Raji (cell line): ENCODE results near the gene HSPB8.

Source experiments
- POLR2A ChIP-seq: IDR thresholded peaks from 2 replicates; pipeline ENCODE4 v1.6.1; 2011; ENCODE audit warnings: low read depth, low read length, control low read depth; ENCODE audit not compliant: insufficient read depth

The HSPB8 gene

GRCh38 chr12:119178544-119179334, at the start of gene HSPB8:
HSPB8 (plus strand) TSS chr12:119178931; CDS start chr12:119179313, 382 bp downstream.
- TF ChIP-seq POLR2A, result no peak

- no peak for TF ChIP-seq POLR2A
Measured at GRCh38 chr12:119129827-119130434, 48.8 kb upstream of the HSPB8 start.

- no peak for TF ChIP-seq POLR2A
Measured at GRCh38 chr12:119130523-119130922, 48.2 kb upstream of the HSPB8 start.

- TF ChIP-seq POLR2A, result no peak
Measured at GRCh38 chr12:119134284-119135072, 44.3 kb upstream of the HSPB8 start.

- TF ChIP-seq POLR2A, result no peak
Measured at GRCh38 chr12:119136811-119137410, 41.8 kb upstream of the HSPB8 start.

- TF ChIP-seq POLR2A, result no peak
Measured at GRCh38 chr12:119139448-119139847, 39.3 kb upstream of the HSPB8 start.

- no peak for TF ChIP-seq POLR2A
Measured at GRCh38 chr12:119145367-119145766, 33.4 kb upstream of the HSPB8 start.

- no peak for TF ChIP-seq POLR2A
Measured at GRCh38 chr12:119147847-119148448, 30.8 kb upstream of the HSPB8 start.

- no peak for TF ChIP-seq POLR2A
Measured at GRCh38 chr12:119149270-119149669, 29.5 kb upstream of the HSPB8 start.

- TF ChIP-seq POLR2A, result no peak
Measured at GRCh38 chr12:119151445-119152026, 27.2 kb upstream of the HSPB8 start.

- no peak for TF ChIP-seq POLR2A
Measured at GRCh38 chr12:119153477-119154434, 25.0 kb upstream of the HSPB8 start.

GRCh38 chr12:119154435-119154818, 24.3 kb upstream of the HSPB8 start:
- no peak for TF ChIP-seq POLR2A

- no peak for TF ChIP-seq POLR2A
Measured at GRCh38 chr12:119156401-119157044, 22.2 kb upstream of the HSPB8 start.
